GM12864 (cell line): ENCODE results near the gene PRAC1.

Source experiments
- DNase-seq: peaks from one replicate; pipeline ENCODE4 v3.0.0-alpha.2; 2011; ENCODE audit warnings: low read depth
- H3K4me3 ChIP-seq: 2 replicates; pipeline ENCODE4 v1.5.1; 2011; ENCODE audit warnings: mild to moderate bottlenecking, low read depth, low read length, control low read depth
- TF ChIP-seq, protein P1 (sequence below): IDR thresholded peaks from 2 replicates; pipeline ENCODE4 v1.5.1; 2011; ENCODE audit warnings: low read depth, mild to moderate bottlenecking, moderate library complexity, low read length, control low read depth, inconsistent platforms; ENCODE audit errors: missing control alignments

PRAC1 gene

DNA sequence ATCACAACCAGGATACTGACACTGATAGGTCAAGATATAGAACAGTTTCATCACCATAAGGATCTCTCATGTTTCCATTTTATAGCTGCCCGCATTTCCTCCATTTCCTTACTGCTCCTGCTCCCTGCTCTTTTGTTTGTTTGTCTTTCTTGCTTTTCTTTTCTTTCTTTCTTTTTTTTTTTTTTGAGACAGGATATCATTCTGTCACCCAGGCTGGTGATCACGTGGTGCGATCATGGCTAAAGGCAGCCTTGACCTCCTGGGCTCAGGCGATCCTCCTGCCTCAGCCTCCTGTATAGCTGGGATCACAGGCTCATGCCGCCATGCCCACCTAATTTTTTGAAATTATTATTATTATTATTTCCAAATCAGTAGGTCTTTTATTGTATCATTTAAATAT is 31.7 kb downstream of the PRAC1 start:
- TF ChIP-seq, protein P1, sequence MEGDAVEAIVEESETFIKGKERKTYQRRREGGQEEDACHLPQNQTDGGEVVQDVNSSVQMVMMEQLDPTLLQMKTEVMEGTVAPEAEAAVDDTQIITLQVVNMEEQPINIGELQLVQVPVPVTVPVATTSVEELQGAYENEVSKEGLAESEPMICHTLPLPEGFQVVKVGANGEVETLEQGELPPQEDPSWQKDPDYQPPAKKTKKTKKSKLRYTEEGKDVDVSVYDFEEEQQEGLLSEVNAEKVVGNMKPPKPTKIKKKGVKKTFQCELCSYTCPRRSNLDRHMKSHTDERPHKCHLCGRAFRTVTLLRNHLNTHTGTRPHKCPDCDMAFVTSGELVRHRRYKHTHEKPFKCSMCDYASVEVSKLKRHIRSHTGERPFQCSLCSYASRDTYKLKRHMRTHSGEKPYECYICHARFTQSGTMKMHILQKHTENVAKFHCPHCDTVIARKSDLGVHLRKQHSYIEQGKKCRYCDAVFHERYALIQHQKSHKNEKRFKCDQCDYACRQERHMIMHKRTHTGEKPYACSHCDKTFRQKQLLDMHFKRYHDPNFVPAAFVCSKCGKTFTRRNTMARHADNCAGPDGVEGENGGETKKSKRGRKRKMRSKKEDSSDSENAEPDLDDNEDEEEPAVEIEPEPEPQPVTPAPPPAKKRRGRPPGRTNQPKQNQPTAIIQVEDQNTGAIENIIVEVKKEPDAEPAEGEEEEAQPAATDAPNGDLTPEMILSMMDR = no peak
- no peak overlapping the region for H3K4me3 ChIP-seq
- DNase-seq = no peak

DNA sequence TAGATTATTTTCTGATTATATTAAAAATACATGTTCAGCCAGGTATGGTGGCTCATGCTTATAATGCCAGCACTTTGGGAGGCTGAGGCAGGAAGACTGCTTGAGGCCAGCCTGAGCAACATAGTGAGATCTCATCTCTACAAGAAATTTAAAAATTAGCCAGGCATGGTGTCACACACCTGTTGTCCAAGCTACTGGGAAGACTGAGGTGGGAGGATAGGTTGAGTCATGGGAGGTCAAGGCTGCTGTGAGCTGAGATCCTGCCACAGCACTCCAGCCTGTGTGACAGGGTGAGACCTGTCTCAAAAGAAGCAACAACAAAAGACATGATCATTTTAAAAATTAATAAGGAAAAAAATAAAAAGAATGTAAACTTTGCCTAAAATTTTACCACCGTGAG is 40.7 kb downstream of the PRAC1 start:
- H3K4me3 ChIP-seq = no peak overlapping the region
- TF ChIP-seq, protein P1 = no peak
- no peak for DNase-seq

DNA sequence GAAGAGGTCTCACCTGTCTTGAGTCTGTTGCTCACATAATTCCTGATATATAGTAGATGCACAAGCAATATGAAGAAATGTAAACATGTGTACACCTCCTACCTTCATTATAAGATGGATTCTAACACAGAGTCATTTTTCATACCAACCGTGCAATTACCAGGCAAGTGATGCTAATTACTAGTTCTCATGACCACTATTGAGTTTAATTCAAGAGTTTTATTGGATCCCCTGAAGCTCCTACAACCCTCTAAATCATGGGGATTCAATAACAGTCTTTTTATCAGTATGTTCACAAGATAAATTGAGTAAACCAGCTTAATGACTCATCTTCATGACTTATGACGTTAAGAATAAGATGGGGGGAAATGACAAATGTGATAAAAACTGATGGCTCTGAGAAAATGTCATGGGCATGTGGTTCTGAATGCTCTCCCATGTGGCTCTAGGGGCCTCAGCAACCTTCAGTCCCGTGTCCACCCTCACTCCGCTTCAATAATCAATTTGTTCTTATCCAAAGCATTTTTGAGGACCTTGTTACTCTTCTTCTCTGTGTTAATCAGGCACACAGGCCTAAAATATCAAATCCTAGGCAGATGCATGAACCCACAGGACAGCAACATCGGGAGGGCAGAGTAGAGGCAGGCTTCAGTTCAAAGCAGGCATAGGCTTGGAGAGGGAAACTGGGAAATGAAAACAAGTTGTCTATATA is 42.8 kb downstream of the PRAC1 start:
- H3K4me3 ChIP-seq = no peak overlapping the region
- DNase-seq = no peak
- TF ChIP-seq, protein P1 = no peak

DNA sequence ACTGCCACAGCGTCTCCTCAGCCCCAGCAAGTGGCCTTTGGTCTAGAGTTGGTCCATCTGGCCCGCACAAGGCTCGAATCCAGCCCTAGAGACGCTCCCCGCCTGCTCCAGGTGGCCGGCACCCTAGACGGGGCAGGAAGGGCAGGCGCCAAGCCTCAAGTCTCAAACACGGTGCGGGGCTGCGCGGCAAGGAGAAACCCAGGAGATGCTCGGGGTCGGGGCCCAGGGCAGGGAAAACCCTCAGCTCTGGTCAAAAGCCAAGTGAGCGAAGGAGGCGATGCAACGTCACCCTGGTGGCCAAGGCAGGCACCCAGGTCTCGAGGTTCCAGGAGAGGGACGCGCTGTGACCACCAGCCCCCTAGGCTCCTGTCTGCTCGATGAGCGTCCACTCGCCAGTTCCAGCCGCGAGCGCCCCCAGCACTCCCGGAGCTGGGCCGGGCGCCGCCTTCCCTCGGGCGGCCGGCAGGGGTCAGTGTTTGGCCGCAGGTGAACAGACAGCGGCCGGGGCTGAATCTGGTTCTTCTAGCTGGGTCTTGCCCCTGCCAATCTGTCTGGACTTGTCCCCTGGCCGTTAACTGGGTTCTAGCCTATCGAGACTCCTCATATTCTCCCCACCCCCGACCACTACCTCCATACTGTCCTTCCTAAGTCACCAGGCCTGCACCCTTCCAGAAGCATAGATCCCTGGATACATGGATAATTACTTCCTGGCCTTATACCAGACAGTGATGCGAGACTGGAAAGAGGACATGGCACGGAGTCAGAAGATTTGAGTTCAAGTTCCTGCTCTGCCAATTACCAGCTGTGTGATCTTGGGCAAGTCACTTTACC is 44.0 kb downstream of the PRAC1 start:
- TF ChIP-seq, protein P1 = peak; percentile 95
- no peak for DNase-seq
- H3K4me3 ChIP-seq = no peak overlapping the region

DNA sequence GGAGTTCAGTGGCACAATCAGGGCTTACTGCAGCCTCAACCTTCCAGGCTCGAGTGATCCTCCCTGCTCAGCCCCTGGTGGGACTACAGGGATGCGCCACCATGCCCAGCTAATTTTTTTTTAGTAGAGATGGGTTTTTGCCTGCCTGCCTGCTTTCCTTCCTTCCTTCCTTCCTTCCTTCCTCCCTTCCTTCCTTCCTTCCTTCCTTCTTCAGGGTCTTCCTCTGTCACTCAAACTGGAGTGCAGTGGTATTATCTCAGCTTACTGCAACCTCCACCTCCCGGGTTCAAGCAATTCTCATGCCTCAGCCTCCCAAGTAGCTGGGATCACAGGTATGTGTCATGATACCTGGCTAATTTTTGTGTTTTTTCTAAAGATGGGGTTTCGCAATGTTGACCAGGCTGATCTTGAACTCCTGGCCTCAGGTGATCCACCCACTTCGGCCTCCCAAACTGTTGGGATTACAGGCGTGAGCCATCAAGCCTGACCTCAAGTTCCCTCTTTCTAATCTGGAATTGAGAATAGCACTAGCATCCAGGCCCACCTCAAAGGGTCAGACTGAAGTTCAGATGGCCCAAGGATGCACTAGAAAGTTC is 45.3 kb downstream of the PRAC1 start:
- DNase-seq = no peak
- H3K4me3 ChIP-seq = no peak overlapping the region
- TF ChIP-seq, protein P1 = peak; percentile 7

DNA sequence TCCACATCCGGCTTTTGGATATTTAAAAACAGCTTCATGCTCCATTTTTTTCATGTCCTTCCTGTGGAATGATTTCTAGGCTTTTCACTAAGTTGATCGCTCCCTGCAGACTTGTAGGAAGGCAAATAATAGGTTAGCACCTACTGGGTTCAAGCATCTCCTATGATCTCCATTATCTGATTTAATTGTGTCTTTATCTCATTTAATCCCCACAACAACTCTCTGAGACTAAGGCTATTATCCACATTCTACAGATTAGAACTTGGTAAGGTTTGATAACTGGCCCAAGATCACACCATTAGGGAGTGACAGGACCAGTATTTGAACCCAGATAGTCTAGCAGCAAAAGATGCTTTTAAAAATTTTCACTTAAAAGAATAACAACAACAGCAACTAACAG is 50.0 kb downstream of the PRAC1 start:
- no peak overlapping the region for H3K4me3 ChIP-seq
- no peak for DNase-seq
- TF ChIP-seq, protein P1 = no peak
